ENCODE data around the gene RGSL1.

DNA sequence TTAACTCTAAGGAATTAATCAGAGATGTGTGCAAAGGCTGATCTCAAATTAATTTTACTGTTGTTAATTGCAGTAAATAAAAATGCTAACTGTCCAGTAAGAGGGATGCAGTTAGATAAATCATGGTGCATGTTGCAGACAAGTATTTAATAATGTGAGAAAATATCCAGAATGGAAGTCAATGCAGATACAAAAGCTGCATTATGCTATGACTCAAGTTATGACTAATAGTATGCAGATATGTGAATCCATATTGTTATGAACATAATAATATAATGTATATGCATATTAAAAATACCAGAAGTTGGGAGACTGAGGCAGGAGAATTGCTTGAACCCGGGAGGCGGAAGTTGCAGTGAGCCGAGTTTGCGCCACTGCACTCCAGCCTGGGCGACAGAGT, 117.7 kb downstream of the RGSL1 start:
- TF ChIP-seq, protein P1, sequence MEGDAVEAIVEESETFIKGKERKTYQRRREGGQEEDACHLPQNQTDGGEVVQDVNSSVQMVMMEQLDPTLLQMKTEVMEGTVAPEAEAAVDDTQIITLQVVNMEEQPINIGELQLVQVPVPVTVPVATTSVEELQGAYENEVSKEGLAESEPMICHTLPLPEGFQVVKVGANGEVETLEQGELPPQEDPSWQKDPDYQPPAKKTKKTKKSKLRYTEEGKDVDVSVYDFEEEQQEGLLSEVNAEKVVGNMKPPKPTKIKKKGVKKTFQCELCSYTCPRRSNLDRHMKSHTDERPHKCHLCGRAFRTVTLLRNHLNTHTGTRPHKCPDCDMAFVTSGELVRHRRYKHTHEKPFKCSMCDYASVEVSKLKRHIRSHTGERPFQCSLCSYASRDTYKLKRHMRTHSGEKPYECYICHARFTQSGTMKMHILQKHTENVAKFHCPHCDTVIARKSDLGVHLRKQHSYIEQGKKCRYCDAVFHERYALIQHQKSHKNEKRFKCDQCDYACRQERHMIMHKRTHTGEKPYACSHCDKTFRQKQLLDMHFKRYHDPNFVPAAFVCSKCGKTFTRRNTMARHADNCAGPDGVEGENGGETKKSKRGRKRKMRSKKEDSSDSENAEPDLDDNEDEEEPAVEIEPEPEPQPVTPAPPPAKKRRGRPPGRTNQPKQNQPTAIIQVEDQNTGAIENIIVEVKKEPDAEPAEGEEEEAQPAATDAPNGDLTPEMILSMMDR (conservative IDR thresholded peaks at IDR 0.05 in 1 of 2, IDR thresholded peaks at IDR 0.05 in 1 of 2; ENCODE audit: extremely low read depth in 1 of 2, insufficient read depth in 1 of 2, low read depth in 1 of 2, low read length in 2 of 2): no peak
- no peak for TF ChIP-seq EZH2 (IDR thresholded peaks at IDR 0.05; ENCODE audit: borderline replicate concordance, low read length)
